ENCODE data around the gene AGXT.

AGXT gene

DNA sequence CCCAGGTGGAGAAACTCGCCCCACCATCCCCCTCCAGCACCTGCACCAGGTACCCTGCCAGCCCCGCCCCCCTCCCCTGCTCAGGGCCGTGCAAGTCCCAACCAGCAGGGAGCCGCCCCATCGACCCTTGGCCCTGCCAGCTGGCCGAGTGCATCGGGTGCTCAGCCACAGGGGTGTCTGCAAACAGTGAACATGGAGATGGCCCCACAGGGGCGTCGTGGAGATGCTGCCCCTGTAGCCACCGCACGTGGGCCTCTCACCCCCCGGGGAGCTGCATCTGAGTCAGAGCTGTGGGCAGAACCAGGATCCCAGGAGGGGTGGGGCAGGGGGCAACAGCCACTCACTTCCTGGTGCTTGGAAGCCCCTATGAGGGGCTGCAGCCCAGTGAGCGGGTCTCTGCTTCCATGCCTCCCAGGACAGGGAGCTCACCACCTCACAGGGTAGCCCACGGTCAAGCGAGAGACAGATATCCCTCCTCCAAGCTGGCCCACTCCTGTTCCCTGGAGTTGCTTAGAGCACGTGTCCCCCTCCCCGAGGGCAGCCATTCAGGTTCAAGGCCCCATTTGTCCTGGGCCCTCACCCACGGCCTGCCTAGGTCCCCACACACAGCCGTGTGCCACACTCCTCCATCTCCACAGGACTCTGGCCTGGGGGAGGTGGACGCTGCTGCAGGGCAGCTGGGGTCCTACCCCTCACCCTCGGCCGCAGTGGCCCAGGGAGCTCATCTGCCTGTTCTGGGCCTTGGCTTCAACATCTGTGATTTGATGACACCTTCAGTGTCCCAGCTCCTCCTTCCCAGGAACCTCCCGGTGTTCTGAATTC is 28.5 kb downstream of the AGXT start:
- Mint-ChIP-seq H3K27ac (no peak overlapping the region), H3K27me3 (ENCODE audit: low read depth) (peaks cover 16% of the 10 kb centered on the region), H3K4me3 (no peak overlapping the region), H3K36me3 (ENCODE audit: low read depth) (no peaks in the 10 kb centered on the region), H3K4me1 (no peaks in the 10 kb centered on the region), H3K9me3 (peaks cover 6% of the 10 kb centered on the region)
- TF ChIP-seq, protein P1, sequence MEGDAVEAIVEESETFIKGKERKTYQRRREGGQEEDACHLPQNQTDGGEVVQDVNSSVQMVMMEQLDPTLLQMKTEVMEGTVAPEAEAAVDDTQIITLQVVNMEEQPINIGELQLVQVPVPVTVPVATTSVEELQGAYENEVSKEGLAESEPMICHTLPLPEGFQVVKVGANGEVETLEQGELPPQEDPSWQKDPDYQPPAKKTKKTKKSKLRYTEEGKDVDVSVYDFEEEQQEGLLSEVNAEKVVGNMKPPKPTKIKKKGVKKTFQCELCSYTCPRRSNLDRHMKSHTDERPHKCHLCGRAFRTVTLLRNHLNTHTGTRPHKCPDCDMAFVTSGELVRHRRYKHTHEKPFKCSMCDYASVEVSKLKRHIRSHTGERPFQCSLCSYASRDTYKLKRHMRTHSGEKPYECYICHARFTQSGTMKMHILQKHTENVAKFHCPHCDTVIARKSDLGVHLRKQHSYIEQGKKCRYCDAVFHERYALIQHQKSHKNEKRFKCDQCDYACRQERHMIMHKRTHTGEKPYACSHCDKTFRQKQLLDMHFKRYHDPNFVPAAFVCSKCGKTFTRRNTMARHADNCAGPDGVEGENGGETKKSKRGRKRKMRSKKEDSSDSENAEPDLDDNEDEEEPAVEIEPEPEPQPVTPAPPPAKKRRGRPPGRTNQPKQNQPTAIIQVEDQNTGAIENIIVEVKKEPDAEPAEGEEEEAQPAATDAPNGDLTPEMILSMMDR (IDR thresholded peaks at IDR 0.05; ENCODE audit: unreplicated experiment in 3 of 3) = no peak

DNA sequence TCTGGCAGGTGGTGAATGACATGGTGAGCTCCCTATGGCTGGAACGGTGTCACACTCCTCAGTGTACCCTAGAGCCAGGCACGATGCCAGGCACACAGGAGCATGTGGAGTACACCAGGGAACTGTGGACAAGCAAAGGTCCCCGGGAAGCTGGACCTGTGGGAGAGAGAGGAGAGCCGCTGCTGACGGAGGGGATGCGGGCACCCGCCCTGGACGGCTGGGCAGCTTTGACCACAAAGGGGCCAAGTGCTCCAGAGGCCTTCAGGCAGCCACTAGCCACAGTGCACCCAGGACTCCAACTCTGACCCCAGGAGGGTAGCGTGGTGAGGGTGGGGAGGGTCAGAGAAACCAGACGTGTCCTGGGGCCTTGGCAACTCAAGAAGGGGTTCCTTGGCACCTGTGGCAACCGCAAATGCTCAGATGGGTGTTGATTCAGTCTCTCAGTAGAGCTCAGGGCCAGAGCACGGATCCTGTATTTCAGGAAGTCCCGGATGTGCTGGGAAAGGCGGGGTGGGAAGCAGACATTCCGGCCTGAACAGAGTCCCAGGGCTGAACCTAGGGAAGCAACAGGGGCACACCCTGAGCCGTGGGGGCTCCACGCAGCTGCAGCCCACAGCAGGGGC is 29.6 kb downstream of the AGXT start:
- Mint-ChIP-seq H3K4me3 (no peak overlapping the region), H3K4me1 (no peaks in the 10 kb centered on the region), H3K36me3 (ENCODE audit: low read depth) (no peaks in the 10 kb centered on the region), H3K27me3 (ENCODE audit: low read depth) (peaks cover 17% of the 10 kb centered on the region), H3K9me3 (peaks cover 10% of the 10 kb centered on the region), H3K27ac (no peak overlapping the region)
- TF ChIP-seq, protein P1 (IDR thresholded peaks at IDR 0.05; ENCODE audit: unreplicated experiment in 3 of 3) = no peak

DNA sequence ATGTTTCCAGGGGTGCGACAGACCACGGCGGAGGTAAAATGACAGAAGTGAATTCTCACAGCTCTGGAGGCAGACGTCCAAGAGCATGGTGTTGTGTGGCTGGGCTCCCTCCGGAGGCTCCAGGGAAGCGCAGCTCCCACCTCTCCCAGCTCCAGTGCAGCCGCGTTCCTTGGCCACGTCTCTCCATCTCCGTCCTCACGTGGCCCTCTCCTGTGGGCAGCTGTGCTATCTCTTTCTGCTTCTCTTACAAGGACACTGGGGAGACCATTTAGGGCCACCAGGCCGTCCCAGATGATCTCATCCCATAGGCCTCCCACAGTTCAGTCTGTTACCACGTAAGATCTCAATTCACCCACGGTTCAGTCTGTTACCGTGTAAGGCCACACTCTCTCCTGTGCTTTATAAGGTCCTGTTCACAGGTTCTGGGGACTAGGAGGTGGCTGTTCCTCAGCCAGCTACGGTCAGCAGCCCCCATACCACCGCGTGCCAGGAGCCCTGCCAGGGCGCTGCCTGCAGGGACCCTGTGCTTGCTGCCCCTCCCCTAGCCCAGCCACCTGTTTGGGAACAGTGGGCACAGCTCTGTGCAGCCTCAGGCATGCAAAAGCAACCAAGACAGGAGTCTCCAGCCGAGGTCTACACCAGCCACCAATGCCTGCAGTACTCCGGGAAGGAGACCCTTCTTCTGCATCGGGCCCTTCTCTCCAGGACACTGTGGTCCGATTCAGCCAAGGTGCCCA is 30.3 kb downstream of the AGXT start:
- no peak overlapping the region for H3K27ac Mint-ChIP-seq
- no peaks in the 10 kb centered on the region for H3K4me1 Mint-ChIP-seq
- H3K9me3 Mint-ChIP-seq = peaks cover 10% of the 10 kb centered on the region
- peaks cover 17% of the 10 kb centered on the region for H3K27me3 Mint-ChIP-seq (ENCODE audit: low read depth)
- H3K4me3 Mint-ChIP-seq = no peak overlapping the region
- no peaks in the 10 kb centered on the region for H3K36me3 Mint-ChIP-seq (ENCODE audit: low read depth)
- TF ChIP-seq, protein P1 (IDR thresholded peaks at IDR 0.05; ENCODE audit: unreplicated experiment in 3 of 3) = no peak

DNA sequence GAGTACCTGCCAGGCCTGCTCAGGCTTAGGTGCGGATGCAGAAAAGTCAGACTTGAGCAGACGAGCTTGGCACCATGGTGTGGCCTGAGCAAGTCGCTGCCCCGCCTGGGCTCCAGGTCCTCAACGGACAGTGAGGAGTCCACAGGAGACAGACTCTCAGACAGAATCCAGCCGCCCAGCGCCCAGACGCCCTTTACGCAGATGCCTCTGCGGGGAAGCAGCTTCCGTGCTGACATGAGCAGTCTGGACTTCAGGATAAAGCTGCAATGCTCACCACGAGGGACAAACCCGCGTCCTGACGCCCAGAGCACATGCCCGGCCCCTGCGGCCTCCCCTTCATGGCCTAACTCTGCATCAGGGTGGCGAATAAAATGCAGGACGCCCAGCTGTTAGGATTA is 30.8 kb downstream of the AGXT start:
- TF ChIP-seq, protein P1 (IDR thresholded peaks at IDR 0.05; ENCODE audit: unreplicated experiment in 3 of 3) = no peak
- Mint-ChIP-seq H3K27me3 (ENCODE audit: low read depth) (peaks cover 17% of the 10 kb centered on the region), H3K36me3 (ENCODE audit: low read depth) (no peaks in the 10 kb centered on the region), H3K4me1 (no peaks in the 10 kb centered on the region), H3K4me3 (no peak overlapping the region), H3K27ac (no peak overlapping the region), H3K9me3 (peaks cover 10% of the 10 kb centered on the region)

DNA sequence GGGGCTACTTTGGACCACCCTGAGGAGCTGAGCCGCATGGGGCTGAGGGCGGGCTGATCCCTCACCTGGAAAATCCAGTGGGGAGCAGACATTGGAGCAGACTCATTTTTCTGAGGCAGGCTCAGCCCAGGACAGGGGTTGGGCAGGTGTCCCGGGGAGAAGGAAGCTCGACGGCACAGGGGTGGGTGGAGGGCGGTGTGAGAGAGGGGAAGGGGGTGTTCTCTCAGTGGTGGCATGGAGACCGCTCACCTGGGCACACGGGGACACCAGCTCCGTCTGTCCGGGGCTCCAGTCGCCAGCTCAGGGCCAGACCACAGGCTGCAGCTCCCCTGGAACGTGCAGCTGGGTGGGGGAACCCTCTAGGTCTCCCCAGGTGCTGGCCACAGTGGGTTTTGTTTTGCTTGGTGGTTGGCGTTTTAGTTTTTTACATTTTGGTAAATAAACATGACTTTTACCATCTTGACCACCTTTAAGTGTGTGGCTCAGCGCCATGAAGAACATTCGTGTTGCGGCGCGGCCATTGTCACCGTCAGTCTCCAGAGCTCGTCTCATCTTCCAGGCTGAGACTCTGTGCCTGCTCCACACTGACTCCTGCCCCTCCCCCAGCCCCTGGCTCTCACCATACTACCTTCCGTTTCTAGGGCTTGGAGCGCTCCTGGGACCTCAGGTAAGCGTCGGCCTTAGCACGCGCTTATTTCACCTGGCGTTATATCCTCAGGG is 31.7 kb downstream of the AGXT start:
- Mint-ChIP-seq H3K27me3 (ENCODE audit: low read depth) (peaks cover 12% of the 10 kb centered on the region), H3K9me3 (peaks cover 10% of the 10 kb centered on the region), H3K4me3 (no peak overlapping the region), H3K4me1 (no peaks in the 10 kb centered on the region), H3K27ac (no peak overlapping the region), H3K36me3 (ENCODE audit: low read depth) (no peaks in the 10 kb centered on the region)
- TF ChIP-seq, protein P1 (IDR thresholded peaks at IDR 0.05; ENCODE audit: unreplicated experiment in 3 of 3) = no peak
